Right hindlimb (tissue), 1 donor: ENCODE measurements around the gene EFNA4.
"Not testable (repeated sequence)": the region's sequence is repeated elsewhere in the genome, so short reads cannot be mapped to it uniquely, and the experiment has no call there.

Experiments used
- DNase-seq: peaks from one replicate; pipeline ENCODE4 v3.0.0-alpha.2; 2018

EFNA4 gene

DNA sequence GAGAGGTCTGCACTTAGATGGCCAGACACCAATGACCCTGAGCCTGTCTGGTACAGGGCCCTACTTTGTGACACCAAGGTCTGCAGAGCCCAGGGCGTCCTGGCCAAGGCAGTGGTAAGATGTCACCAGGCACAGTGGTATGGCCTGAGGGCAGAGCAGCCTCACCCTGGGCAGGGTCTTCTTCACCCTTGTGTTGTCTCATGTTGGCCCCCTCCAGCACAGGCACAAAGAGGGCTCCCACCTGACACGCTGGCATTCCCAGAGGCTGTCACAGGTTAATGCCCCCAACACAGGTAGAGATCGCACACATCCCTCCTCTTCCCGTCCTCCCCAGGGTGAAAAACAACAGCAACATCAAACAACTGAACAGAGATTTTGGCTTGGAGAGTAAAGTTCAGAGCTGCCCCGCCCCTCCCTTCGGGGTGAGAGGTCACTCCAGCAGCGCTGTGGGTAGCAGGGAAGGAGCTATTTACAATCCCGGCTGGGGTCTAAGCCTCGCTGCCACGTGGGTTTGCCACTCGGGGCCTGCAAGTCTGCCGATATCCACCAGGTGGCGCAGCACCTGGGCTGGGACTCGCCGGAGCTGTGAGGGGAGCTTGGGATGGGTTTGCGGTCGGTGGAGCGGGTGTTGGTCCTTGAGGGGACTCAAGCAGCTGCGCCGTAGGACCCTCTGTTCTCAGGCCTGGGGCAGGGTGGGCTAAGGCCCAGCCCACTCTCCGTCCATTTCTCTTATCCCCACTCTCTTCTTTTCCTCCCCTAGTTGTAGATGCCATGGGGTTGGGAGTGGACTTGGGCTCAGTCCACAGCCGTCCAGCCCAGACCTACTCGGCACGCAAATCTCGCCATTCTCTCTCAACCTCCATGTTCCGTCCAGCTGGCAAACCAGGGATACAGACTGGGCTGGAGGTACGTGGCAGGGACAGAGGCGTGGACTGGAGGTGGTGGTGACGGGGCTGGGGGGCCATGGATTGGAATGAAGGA lies 27.8 kb downstream of the EFNA4 start:
- peak; percentile 84 for DNase-seq

DNA sequence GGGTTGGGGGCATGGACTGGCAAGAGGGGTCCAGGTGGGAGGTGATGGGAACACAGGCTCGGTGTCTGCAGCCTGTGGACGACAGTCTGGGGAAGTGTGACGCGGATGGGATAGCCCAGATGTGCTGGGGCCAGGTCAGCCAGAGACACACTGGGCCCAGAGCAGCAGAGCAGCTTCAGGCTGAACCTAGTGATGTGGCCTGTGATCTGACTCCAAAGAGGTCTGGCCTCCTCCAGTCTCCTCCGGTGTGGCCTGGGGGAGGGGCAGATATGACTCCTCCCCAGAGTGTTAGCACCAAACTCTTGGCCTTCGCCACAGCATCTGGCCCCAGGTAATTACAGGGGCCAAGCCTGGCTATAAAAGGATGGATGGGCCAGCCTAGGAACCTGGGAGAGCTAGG lies 28.6 kb downstream of the EFNA4 start:
- DNase-seq = no peak

DNA sequence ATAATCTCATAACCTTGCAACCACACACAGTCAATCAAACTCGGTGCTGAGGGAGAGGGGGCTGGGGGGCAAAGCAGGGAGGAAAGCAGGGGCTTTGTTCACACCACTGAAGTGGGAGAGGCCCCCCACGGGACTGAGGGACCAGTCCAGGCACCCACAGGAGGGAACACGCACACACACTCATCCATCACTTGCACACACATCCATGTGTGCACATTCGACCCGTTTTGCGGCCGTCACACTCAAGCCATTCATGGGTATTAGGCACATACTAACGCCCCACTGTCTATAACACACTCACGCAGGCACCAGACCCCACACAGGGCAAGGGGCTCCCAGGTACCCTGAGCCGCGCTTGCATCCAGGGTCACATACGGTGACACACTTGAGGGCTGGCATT lies 29.1 kb downstream of the EFNA4 start:
- DNase-seq = no peak

DNA sequence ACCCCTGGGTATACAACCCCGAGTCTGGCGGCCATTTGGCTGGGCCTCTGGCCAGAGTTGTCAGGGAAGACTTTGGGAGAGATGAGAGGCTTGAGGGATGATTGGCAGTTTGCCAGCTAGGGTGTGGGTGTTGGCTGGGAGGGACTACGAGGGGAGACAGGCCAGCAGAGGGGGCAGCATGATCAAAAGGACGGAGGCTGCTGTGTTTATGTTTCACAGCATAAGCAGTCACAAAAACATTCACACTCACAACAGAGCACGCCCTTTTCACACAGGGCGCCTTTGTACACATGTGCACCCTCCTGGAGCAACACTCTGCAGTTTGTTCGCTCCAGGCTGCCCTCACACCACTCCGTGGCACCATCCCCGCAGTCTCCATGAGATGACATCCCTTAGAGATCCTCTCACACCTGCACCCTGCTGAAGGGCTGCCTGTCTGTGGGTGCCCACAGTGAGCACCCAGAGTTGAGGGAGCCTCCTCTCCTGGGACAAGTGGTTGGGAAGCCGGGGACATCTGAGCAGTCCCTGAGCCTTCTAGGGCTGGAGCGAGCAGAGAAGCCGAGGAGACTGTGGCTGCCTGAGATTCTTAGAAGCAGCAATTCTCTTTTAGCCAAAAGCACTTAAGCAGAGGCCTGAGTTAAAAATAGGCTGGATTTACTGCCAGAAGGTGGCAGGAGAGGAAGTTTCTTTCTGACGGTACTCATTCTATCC lies 30.5 kb downstream of the EFNA4 start:
- peak; percentile 77 for DNase-seq

DNA sequence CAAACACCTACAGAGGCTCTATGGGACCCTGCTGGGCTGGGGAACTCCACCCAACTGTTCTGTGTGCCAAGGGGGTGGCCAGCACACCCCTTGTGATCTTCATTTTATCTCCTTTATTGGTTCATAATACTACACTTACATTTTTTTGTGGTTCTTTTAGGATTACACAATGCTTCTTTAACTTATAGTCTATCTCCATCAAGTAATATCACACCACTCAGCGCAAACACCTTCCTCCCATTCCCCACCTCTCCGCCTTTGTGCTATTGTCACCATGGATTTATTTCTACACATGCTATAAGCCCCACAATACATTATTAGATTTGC lies 31.0 kb downstream of the EFNA4 start:
- DNase-seq = no peak

DNA sequence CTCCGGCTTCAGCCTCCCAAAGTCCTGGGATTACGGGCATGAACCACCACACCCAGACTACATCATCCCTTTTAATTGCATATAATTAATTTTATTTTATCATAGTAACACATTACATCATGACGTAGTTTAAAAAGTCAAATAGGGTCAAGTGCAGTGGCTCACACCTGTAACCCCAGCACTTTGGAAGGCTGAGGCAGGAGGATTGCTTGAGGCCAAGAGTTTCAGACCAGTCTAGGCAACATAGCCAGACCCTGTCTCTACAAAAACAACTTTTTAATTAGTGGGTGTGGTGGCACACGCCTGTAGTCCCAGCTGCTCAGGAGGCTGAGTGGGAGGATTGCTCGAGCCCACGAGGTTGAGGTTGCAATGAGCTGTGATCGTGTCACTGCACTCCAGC lies 35.8 kb downstream of the EFNA4 start:
- DNase-seq = no peak

DNA sequence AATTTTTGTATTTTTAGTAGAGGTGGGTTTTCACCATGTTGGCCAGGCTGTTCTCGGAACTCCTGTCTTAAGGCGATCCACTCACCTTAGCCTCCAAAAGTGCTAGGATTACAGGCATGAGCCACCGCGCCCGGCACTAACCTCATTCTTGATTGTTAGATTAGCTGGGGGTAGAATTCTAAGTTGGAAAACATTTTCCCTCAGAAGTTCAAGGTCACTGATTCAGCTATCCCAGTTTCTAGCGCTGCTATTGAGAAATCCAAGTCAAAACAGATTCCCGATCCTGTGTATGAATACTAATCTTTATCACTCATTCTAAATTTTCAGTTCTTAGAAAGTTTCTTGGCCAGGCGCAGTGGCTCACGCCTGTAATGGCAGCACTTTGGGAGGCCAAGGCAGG lies 39.8 kb downstream of the EFNA4 start:
- DNase-seq = no peak

DNA sequence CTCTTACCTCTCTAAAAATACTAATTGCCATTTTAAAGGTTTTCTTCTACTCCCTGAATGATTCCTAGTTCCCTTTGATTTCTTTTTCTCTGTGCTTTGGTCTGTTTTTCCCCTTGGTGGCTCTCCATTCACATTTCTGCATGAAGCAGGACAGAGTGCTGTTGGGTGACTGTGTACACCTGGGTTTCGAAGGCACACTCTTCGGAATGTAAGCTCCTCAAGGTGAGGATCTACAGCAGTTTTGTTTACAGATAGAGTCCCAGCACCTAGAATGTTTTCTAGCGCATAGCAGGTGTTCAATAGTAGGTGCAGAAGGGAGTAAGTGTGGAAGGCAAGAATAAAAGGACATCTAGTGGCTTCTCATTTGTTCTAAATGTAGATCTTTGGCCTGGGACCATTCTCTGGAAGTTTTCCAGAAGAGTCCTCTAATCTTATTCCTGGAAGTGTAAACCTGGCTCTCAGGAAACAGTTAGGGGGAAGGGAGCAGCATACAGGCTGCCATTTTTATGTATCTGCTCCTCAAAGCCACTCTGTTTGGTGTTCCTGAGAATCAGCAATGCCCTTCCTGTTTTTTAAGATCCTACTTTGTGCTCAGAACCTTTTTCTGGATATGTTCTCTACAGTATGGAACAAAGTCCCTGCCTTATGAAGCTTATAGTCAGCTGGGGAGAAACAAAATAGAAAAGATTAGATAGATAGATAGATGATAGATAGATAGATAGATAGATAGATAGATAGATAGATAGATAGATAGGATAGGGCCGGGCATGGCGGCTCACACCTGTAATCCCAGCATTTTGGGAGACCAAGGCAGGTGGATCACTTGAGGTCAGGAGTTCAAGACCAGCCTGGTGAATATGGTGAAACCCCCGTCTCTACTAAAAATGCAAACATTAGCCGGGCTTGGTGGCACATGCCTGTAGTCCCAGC lies 41.3 kb downstream of the EFNA4 start:
- DNase-seq = no peak

DNA sequence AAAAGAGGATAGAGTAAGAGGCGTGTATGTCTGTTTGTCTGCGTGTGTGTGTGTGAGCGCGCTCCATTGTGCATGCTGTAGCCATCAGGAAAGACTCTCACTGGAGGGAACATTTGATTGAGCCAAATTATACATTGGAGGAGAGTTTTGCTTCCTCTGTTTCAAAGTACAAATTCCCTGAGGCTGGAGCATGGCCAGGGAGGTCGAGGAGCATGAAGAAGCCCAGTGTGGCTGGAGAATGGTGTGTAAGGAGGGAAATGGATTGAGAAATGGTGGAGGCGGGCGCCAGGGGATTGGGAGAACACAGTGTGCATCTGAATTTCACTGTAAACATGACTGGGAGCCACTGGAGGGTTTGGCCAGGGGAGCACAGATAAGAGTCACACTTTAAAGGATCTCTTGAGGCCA lies 42.1 kb downstream of the EFNA4 start:
- peak; percentile 37 for DNase-seq

DNA sequence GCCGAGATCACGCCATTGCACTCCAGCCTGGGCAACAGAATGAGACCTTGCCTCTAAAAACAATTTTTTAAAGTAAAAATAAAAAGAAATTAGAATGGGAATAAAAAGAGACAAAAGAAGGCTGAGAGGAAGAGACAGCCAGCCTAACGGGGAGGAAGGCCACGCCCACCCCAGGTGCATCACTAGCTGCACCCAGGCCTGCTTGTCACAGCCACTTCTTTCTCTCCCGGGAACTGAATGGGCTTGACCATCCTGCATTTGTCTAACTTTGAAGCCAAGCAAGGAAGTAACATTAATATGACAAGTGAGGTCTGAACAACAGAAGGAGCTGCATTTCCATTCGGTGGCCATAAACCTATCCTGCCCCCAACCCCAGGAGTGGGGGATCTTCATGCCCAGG lies 43.3 kb downstream of the EFNA4 start:
- DNase-seq = no peak

DNA sequence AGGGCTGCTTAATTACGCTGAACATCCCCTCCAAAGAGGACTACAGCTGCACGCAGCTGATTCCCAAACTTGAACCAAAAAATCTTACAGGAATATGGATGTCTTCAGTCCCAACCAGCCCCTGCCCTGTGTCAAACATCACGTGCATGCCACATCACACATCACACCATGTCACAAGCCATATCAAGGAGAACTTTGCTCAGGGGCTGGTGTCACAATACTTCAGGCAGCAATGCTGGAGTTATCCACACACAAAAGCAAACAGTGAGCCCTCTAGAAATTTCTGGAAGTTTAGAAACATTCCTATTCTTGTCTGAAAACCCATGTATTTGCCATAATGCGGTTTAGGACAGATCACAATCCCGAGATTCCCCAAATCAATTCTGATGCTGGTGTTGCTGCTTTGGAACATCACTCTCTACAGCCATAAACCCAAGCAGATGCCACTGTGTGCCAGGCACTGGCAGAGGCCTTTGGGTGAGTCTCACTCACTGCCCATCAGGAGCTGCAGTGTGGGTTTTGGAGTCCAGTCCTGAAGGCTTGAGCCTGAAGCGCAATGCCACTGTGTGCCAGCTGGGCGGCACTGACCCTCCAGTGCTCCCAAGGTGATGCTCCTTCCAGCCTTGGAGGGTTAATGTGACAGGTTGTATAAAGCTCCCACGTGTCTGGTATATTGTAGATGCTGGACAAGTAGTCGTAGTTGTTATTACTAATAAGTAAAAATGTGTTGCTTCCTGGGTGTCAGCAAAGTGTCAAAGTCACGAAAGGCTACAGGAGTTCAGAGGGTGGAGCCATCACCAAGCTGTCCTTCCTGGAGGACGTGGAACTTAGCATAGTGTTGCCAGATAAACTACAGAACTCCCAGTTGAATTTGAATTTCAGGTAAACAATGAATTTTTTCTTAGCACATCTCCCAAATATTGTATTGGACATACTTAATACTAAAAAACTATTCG lies 44.0 kb downstream of the EFNA4 start:
- DNase-seq = no peak

DNA sequence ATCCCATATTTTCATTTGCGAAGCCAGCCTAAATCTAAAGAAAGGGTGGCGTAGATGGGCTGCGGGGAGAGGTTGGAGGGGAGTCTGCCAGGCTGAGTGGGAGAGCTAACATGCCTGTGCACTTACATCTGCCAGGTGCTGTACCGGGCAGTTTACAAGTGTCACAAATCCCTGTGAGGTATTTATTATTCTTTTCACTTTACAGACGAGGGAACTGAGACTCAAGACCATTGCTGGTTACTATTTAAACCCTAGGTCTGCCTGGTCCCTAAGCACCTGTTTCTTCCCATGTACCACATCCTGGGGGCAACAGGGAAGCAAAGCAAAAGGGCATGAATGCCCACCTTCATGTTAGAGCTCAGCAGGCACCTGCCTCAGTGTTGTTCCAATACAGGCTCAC lies 44.8 kb downstream of the EFNA4 start:
- DNase-seq = no peak

DNA sequence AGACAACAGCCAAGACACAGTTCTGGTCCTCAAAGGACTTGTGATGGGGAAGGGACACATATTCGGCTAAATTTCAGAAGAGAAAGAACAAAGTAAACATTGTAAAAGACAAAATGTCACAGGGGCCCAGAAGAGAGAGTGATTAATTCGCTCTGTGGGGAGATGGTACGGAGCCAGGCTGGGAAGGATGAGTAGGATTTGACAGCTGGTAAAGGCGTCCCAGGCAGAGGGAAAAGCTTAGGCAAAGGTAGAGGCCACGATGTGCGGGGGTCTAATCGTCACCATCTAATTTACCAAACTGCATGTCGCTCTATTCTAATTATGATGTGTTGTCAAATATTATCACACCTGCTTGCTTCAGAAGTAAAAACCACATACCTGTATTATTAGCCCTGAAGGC lies 46.8 kb downstream of the EFNA4 start:
- no peak for DNase-seq

DNA sequence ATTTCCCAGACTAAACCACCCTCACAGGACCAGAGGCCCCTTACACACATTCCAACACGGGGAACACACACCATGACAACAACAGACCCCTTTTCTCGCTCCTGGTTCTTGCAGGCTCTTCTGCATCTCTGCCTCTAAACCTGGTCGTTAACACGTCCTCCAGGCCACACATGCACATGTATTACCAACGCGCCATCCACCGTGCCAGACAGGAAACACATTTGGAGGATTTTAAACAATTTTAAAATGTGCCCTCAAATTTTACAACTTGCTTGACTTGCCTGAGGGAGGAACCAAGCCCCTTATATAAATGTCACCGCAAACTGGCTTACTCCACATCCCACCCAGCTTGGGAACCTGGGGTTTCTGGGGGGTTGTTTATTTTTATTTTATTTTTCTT lies 47.3 kb downstream of the EFNA4 start:
- DNase-seq = no peak

DNA sequence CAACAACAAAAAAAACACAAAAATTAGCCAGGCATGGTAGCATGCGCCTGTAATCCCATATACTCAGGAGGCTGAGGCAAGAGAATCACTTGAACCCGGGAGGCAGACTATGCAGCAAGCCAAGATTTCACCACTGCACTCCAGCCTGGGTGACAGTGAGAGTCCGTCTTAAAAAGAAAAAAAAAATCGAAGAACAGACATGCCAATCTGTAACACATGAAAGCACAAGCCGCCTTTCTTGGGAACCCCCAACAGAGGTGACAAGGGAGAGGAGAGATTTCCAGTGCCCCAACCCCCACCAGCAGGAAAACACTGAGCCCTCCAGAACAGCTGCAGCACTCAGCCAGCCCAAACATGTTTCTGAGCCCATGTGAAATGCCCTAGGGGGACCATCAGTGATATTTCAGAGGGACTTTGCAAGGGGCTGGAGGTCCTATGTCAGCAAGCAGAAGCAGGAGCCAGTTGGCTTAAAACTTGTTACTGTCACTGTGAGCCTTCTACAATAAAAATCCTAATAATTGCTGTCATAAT lies 50.0 kb downstream of the EFNA4 start:
- no peak for DNase-seq

DNA sequence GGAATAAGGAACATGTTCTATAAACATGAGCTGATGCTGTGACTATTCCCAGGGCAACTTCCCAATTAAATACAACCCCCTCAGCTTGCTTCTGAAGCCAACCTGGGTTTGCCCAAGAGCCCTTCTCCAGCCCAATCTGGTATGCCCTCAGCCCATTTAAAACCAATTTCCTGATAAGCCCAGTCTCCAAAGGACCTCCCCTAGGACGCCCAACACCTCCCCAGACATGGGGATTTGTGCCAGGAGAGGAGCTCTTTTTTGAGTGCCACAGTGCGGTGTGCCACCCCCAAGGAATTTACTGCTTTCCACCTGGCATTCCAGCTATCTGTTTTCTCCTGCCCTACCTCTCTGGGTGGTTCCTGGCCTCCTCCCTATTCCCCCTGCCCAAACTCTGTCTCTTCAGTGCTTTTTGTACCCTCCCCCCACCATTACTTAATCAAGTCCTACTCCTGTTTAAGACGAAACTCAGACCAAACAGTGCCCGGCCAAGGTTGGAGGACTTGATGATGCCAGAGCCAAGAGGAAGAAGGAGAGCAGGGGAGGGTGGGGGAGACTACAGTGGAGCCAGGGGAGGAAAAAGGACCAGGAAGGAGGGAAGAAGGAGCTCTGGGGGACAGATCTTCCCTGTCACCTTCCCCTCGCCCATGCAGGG lies 52.7 kb downstream of the EFNA4 start:
- DNase-seq = no peak

DNA sequence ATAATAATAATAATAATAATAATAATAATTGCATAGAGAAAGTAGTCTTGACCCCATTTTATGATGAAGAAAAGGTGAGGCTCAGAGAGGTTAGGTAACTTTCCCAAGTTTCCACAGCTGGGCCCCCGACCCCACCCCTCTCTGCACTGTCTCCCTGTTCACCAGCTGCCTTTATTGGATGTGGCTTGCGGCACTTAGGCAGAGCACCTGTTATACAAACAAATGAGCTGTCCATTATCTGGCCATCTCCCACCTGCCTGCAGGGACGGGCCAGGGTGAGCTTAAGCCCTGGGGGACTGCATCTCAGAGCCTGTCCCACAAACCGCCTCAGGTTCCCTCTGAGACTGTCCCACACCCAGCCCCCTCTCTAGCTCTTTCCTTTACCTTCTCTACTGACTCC lies 54.1 kb downstream of the EFNA4 start:
- no peak for DNase-seq

DNA sequence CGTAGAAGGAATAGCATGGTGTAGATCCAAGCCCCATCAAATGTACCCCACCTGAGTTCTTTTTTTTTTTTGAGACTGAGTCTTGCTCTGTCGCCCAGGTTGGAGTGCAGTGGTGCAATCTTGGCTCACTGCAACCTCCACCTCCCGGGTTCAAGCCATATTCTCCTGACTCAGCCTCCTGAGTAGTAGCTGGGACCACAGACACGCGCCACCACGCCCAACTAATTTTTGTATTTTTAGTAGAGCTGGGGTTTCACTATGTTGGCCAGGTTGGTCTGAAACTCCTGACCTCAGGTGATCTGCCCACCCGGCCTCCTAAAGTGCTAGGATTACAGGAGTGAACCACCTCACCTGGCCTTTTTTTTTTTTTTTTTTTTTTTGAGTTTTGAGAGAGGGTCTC lies 54.5 kb downstream of the EFNA4 start:
- not testable (repeated sequence) for DNase-seq
